HepG2 (cell line): Measurements from ENCODE around the gene KIF6. TPM values are rescaled to one million over a fixed set of nuclear protein-coding genes. Genes with fewer than 3 reads are reported as not detected.

Experiments used
- ATAC-seq: fragments of 200-7000 bp; cut with Tn5 transposase; 3 replicates; pipeline ENCODE4 v1.9.1; 2020; ENCODE audit warnings: mild to moderate bottlenecking, moderate library complexity
- Bru-seq: library from RNA; stranded (reverse); fragments of 400-500 nt; gene quantifications from one replicate; lab custom pipeline; 2021; lab: Mats Ljungman, UMichigan
- BruChase-seq, 2 experiments: library from RNA; stranded (reverse); fragments of 400-500 nt; gene quantifications; one replicate each; lab custom pipeline; 2021; lab: Mats Ljungman, UMichigan
- BruUV-seq: library from RNA; stranded (reverse); fragments of 400-500 nt; replicated peaks from 2 replicates; lab custom pipeline; 2021; lab: Mats Ljungman, UMichigan
- CTCF ChIA-PET: fragments of 300-600 bp; formaldehyde crosslinking; extraction: SDS; loops from one replicate; lab custom pipeline; 2021; ENCODE audit warnings: low total read pairs, inconsistent platforms, low intra/inter-chr PET ratio; lab: Yijun Ruan, JAX
- POLR2A ChIA-PET: fragments of 350-600 bp; sonication (Branson Sonifier 250); formaldehyde crosslinking; loops from one replicate; lab custom pipeline; 2020; ENCODE audit warnings: antibody characterized with exemption, inconsistent platforms; lab: Yijun Ruan, JAX
- DNase-seq: peaks from one replicate; pipeline ENCODE4 v3.0.0-alpha.2; 2015; ENCODE audit warnings: low spot score
- FAIRE-seq: peaks from 3 replicates; lab custom pipeline; 2011; peaks lifted over from hg19 to GRCh38; lab: Jason Lieb, UNC
- H2AFZ ChIP-seq: one replicate; pipeline ENCODE4 v1.6.1; 2011; ENCODE audit warnings: low read length, inconsistent platforms
- H3K27ac ChIP-seq: fragments of 300-600 bp; 3 replicates; pipeline ENCODE4 v1.8.0; 2011; ENCODE audit warnings: mixed run types, mild to moderate bottlenecking, mixed read lengths, low read length, inconsistent platforms; ENCODE audit not compliant: insufficient read depth; ENCODE audit errors: extremely low read length
- H3K27me3 ChIP-seq, 2 experiments: fragments of 200-600 bp in 1 of 2; 2 replicates in 1 of 2; 3 replicates in 1 of 2; pipeline versions ENCODE4 v1.6.0 to v1.8.0; 2011; ENCODE audit warnings: low read length in 2 of 2, mild to moderate bottlenecking in 2 of 2, moderate library complexity in 2 of 2, inconsistent platforms in 1 of 2; ENCODE audit not compliant: insufficient read depth in 2 of 2, control insufficient read depth in 1 of 2
- H3K36me3 ChIP-seq, 2 experiments: fragments of 200-600 bp in 1 of 2; replicated peaks in 1 of 2; 2 replicates in 1 of 2; 3 replicates in 1 of 2; pipeline versions ENCODE4 v1.5.1 to v1.8.0; 2011; ENCODE audit warnings: low read length in 2 of 2, inconsistent platforms in 1 of 2; ENCODE audit not compliant: insufficient read depth in 2 of 2, control insufficient read depth in 1 of 2
- H3K4me1 ChIP-seq: 2 replicates; pipeline ENCODE4 v1.5.1; 2012; ENCODE audit warnings: low read length, inconsistent platforms; ENCODE audit not compliant: insufficient read depth
- H3K4me2 ChIP-seq: 2 replicates; pipeline ENCODE4 v1.6.0; 2011; ENCODE audit warnings: low read depth, low read length, inconsistent platforms
- H3K4me3 ChIP-seq, 3 experiments: fragments of 200-600 bp in 1 of 3; sonication (generic), shearing (Covaris generic) in 1 of 3; replicated peaks in 1 of 3; 2 replicates each; pipeline ENCODE4 v1.5.1; 2011 to 2016; ENCODE audit warnings: low read length in 3 of 3, inconsistent platforms in 2 of 3, low read depth in 2 of 3, mild to moderate bottlenecking in 2 of 3, control low read depth in 1 of 3, mixed read lengths in 1 of 3; ENCODE audit not compliant: insufficient read depth in 1 of 3
- H3K79me2 ChIP-seq: one replicate; pipeline ENCODE4 v1.6.1; 2011; ENCODE audit warnings: low read length, inconsistent platforms; ENCODE audit not compliant: insufficient read depth
- H3K9ac ChIP-seq: 2 replicates; pipeline ENCODE4 v1.6.0; 2011; ENCODE audit warnings: mild to moderate bottlenecking, low read depth, low read length, inconsistent platforms; ENCODE audit not compliant: insufficient read depth
- H3K9me3 ChIP-seq: 2 replicates; pipeline ENCODE4 v1.5.1; 2012; ENCODE audit warnings: mild to moderate bottlenecking, low read length
- H4K20me1 ChIP-seq: 2 replicates; pipeline ENCODE4 v1.6.0; 2011; ENCODE audit warnings: inconsistent platforms, mild to moderate bottlenecking, low read length, moderate library complexity; ENCODE audit not compliant: insufficient read depth
- ARHGAP35 ChIP-seq: sonication (generic); formaldehyde crosslinking; IDR thresholded peaks from 2 replicates; pipeline ENCODE4 v1.9.0; 2022; ENCODE audit warnings: mild to moderate bottlenecking, inconsistent platforms, moderate library complexity, missing genetic modification reagents, borderline replicate concordance
- ATF1 ChIP-seq: IDR thresholded peaks from 2 replicates; pipeline ENCODE4 v1.6.1; 2016; ENCODE audit warnings: mild to moderate bottlenecking, control low read depth
- HDAC2 ChIP-seq: sonication (generic); formaldehyde crosslinking; IDR thresholded peaks from 2 replicates; pipeline ENCODE4 v1.4.0; 2020; ENCODE audit warnings: missing genetic modification reagents
- MLX ChIP-seq: IDR thresholded peaks from 2 replicates; pipeline ENCODE4 v1.6.1; 2016
- MZF1 ChIP-seq: sonication (generic); formaldehyde crosslinking; IDR thresholded peaks from 2 replicates; pipeline ENCODE4 v1.8.1; 2023; ENCODE audit warnings: mild to moderate bottlenecking, missing genetic modification reagents, borderline replicate concordance
- SIN3B ChIP-seq: fragments of 150-350 bp; IDR thresholded peaks from 2 replicates; pipeline ENCODE4 v1.6.1; 2014; ENCODE audit warnings: low read length
- SMARCE1 ChIP-seq: fragments of 450-650 bp; IDR thresholded peaks from 2 replicates; pipeline ENCODE4 v1.6.1; 2017; ENCODE audit warnings: borderline replicate concordance
- SP1 ChIP-seq, 2 experiments: fragments of 450-650 bp in 1 of 2; sonication (generic) in 1 of 2; formaldehyde crosslinking in 1 of 2; IDR thresholded peaks; 2 replicates each; pipeline versions ENCODE4 v1.4.0 to v1.6.1; 2016 to 2020; ENCODE audit warnings: missing genetic modification reagents in 1 of 2
- ZFX ChIP-seq: sonication (generic); formaldehyde crosslinking; IDR thresholded peaks from 2 replicates; pipeline ENCODE4 v1.4.0; 2020; ENCODE audit warnings: mild to moderate bottlenecking, low read depth, missing genetic modification reagents, moderate library complexity
- ZIK1 ChIP-seq: sonication (generic); formaldehyde crosslinking; IDR thresholded peaks from 2 replicates; pipeline ENCODE4 v1.5.0; 2020; ENCODE audit warnings: mild to moderate bottlenecking, low read depth, missing genetic modification reagents, borderline replicate concordance
- ZNF260 ChIP-seq: sonication (generic); formaldehyde crosslinking; IDR thresholded peaks from 2 replicates; pipeline ENCODE4 v1.4.0; 2020; ENCODE audit warnings: missing genetic modification reagents, low read depth, mild to moderate bottlenecking, borderline replicate concordance
- ZNF512B ChIP-seq: sonication (generic); formaldehyde crosslinking; IDR thresholded peaks from 2 replicates; pipeline ENCODE4 v1.5.1; 2020; ENCODE audit warnings: missing genetic modification reagents, mild to moderate bottlenecking, borderline replicate concordance
- ZNF672 ChIP-seq: sonication (generic); formaldehyde crosslinking; IDR thresholded peaks from 2 replicates; pipeline ENCODE4 v1.8.1; 2022; ENCODE audit warnings: missing genetic modification reagents
- ZNF674 ChIP-seq: sonication (generic); formaldehyde crosslinking; IDR thresholded peaks from 2 replicates; pipeline ENCODE4 v1.5.0; 2020; ENCODE audit warnings: low read depth, mild to moderate bottlenecking, missing genetic modification reagents
- WGBS: methylation state at CpG from one replicate; pipeline ENCODE4 v1.1.6; 2017; ENCODE audit warnings: low lambda C conversion rate; 5-methylcytosine and 5-hydroxymethylcytosine counted together
- in situ Hi-C: cut with HindIII; loops from 2 replicates; pipeline ENCODE4 v1.10.0; 2017; ENCODE audit warnings: low pct_unique_long_range_greater_than_20kb; ENCODE audit not compliant: extremely low pct_ligation_motif_present
- intact Hi-C: fragments of 100-400 bp; cut with micrococcal nuclease; formaldehyde crosslinking; loops from one replicate; pipeline ENCODE4 v1.10.0; 2022; ENCODE audit not compliant: unreplicated experiment
- long read RNA-seq, 2 experiments: library from RNA in 1 of 2; library from polyadenylated mRNA in 1 of 2; stranded (forward) in 1 of 2; unstranded in 1 of 2; transcript quantifications; one replicate each; pipeline ENCODE4 v2.0.0, GENCODE V29; 2019 to 2022
- polyA minus RNA-seq, 3 experiments: library from RNA; depleted of rRNA, polyadenylated mRNA; stranded (reverse); fragments of >200 nt; gene quantifications; 2 replicates each; pipeline ENCODE4 v1.2.3, GENCODE V29; 2011; ENCODE audit warnings: low replicate concordance in 1 of 3
- polyA plus RNA-seq, 8 experiments: library from polyadenylated mRNA; depleted of rRNA in 3 of 8; stranded (reverse) in 7 of 8; unstranded in 1 of 8; fragments of >200 nt; fragmentation: Illumina TruSeq in 4 of 8; extraction: Trizol in 4 of 8; gene quantifications; 2 replicates each; pipeline versions ENCODE4 v1.2.1 to v1.2.3, GENCODE V29; 2011 to 2016; ENCODE audit warnings: low read depth in 4 of 8, missing spikeins in 1 of 8, mixed read lengths in 1 of 8; ENCODE audit not compliant: insufficient read depth in 1 of 8
- total RNA-seq, 5 experiments: library from RNA; depleted of rRNA; stranded (reverse); fragments of >200 nt; fragmentation: Illumina TruSeq; extraction: Trizol; gene quantifications; 2 replicates each; pipeline ENCODE4 v1.2.3, GENCODE V29; 2016; ENCODE audit warnings: low read depth in 1 of 5

Gene KIF6
- total RNA-seq (2016; rRNA removed; fragmentation: Illumina TruSeq; extraction: Trizol) = 0.27 and 0.49 TPM in 2 replicates
- total RNA-seq (2016; cell fraction: cytosol; rRNA removed; fragmentation: Illumina TruSeq; extraction: Trizol; ENCODE audit: low read depth) = not detected in 2 replicates
- 0.10 and 0.22 TPM in 2 replicates for total RNA-seq (2016; cell fraction: insoluble cytoplasmic fraction; rRNA removed; fragmentation: Illumina TruSeq; extraction: Trizol)
- total RNA-seq (2016; cell fraction: membrane; rRNA removed; fragmentation: Illumina TruSeq; extraction: Trizol) = 0.28 and 0.37 TPM in 2 replicates
- total RNA-seq (2016; cell fraction: nucleus; rRNA removed; fragmentation: Illumina TruSeq; extraction: Trizol) = 0.06 and 0.37 TPM in 2 replicates
- polyA plus RNA-seq (2011; rRNA removed) = 0.04 TPM in 2 replicates
- 0.03 TPM in 1 of 2 replicates, not detected in the other for polyA plus RNA-seq (2011; cell fraction: cytosol; rRNA removed)
- polyA plus RNA-seq (2011; cell fraction: nucleus; rRNA removed) = not detected in 2 replicates
- not detected in 2 replicates for polyA plus RNA-seq (2012)
- 0.06 TPM in 1 of 2 replicates, not detected in the other for polyA plus RNA-seq (2016; cell fraction: cytosol; fragmentation: Illumina TruSeq; extraction: Trizol; ENCODE audit: low read depth)
- polyA plus RNA-seq (2016; cell fraction: insoluble cytoplasmic fraction; fragmentation: Illumina TruSeq; extraction: Trizol; ENCODE audit: low read depth) = 0.58 and 0.69 TPM in 2 replicates
- polyA plus RNA-seq (2016; cell fraction: membrane; fragmentation: Illumina TruSeq; extraction: Trizol; ENCODE audit: low read depth) = 0.11 TPM in 1 of 2 replicates, not detected in the other
- polyA plus RNA-seq (2016; cell fraction: nucleus; fragmentation: Illumina TruSeq; extraction: Trizol; ENCODE audit: insufficient read depth, low read depth) = 0.61 TPM in 1 of 2 replicates, not detected in the other
- polyA minus RNA-seq (2011; rRNA and poly(A)+ RNA removed; ENCODE audit: low replicate concordance) = not detected in 2 replicates
- not detected in 2 replicates for polyA minus RNA-seq (2011; cell fraction: cytosol; rRNA and poly(A)+ RNA removed)
- polyA minus RNA-seq (2011; cell fraction: nucleus; rRNA and poly(A)+ RNA removed) = 0.26 TPM in 1 of 2 replicates, not detected in the other
- percentile 4 among the genes with signal in this experiment for Bru-seq, nascent RNA
- percentile 2 among the genes with signal in this experiment for BruChase-seq, experiment 1, labeled RNA remaining after a 6-hour chase
- BruChase-seq, experiment 2, labeled RNA remaining after a 2-hour chase = percentile 2 among the genes with signal in this experiment
- long read RNA-seq, experiment 1 = 0 reads
- long read RNA-seq, experiment 2 = 0 reads

GRCh38 chr6:39724787-39725631 is at the start of gene KIF6:
KIF6 (minus strand) TSS chr6:39725408; CDS start chr6:39725310, 98 bp downstream.
- CTCF ChIA-PET = no interaction called here
- no peaks in the 10 kb centered on the region for H3K79me2 ChIP-seq
- H3K9ac ChIP-seq = peak within 1 kb of the TSS; percentile 36
- H3K9me3 ChIP-seq = no peaks in the 10 kb centered on the region
- H4K20me1 ChIP-seq = no peaks in the 10 kb centered on the region
- intact Hi-C loops (no loop called here), in situ Hi-C loops (no loop called here)
- peak within 1 kb of the TSS; percentile 63 to 84 (median 74); a peak in 5 of 6 replicates for H3K4me3 ChIP-seq
- peak; percentile 52 for FAIRE-seq
- peak; percentile 90 for DNase-seq
- peak within 1 kb of the TSS; percentile 50 for H2AFZ ChIP-seq
- POLR2A ChIA-PET = no interaction called here
- WGBS = 18% methylated on average over 12 of the region's 58 CpGs
- no peak within 1 kb of the TSS for H3K27ac ChIP-seq
- H3K4me1 ChIP-seq = peaks cover 12% of the 10 kb centered on the region
- H3K27me3 ChIP-seq = no peaks in the 10 kb centered on the region; a peak in 1 of 5 replicates
- ATAC-seq = peak; percentile 99
- BruUV-seq = no TSS peak
- no peaks in the 10 kb centered on the region for H3K36me3 ChIP-seq
- H3K4me2 ChIP-seq = peak within 1 kb of the TSS; percentile 90
- TF ChIP-seq ZNF512B (CRISPR knock-in tag) (no peak), SMARCE1 (no peak), ATF1 (CRISPR knock-in tag) (no peak), SIN3B (no peak), ZNF674 (CRISPR knock-in tag) (no peak), ZFX (CRISPR knock-in tag) (peak; percentile 0; the same call in 1 of the 2 replicates), ARHGAP35 (CRISPR knock-in tag) (no peak), MZF1 (no peak), MLX (CRISPR knock-in tag) (no peak), ZNF260 (no peak), ZNF672 (CRISPR knock-in tag) (no peak), ZIK1 (CRISPR knock-in tag) (0 out of 2 replicates have a peak, but pooled peaks have one; percentile 46), HDAC2 (CRISPR knock-in tag) (no peak), SP1 (IDR thresholded peaks at IDR 0.05) (no peak), SP1 (CRISPR knock-in tag; IDR thresholded peaks at IDR 0.05) (peak; percentile 83)
